K562 (cell line): ENCODE results near the gene KPTN. TPM values are rescaled to one million over a fixed set of nuclear protein-coding genes. Genes with fewer than 3 reads are reported as not detected.

Source experiments
- CLOCK ChIP-seq: fragments of 250-450 bp; sonication (Bioruptor Pico); IDR thresholded peaks from 2 replicates; pipeline ENCODE4 v1.4.0; 2020; ENCODE audit warnings: mild to moderate bottlenecking, moderate library complexity, borderline replicate concordance
- HBP1 ChIP-seq: fragments of 450-650 bp; formaldehyde crosslinking; IDR thresholded peaks from 2 replicates; pipeline ENCODE4 v1.4.0; 2022; ENCODE audit warnings: missing genetic modification characterization
- HDGF ChIP-seq: fragments of 450-650 bp; IDR thresholded peaks from 2 replicates; pipeline ENCODE4 v1.6.1; 2016
- LARP7 ChIP-seq: fragments of 450-650 bp; IDR thresholded peaks from 2 replicates; pipeline ENCODE4 v1.6.1; 2016
- MEIS2 ChIP-seq: fragments of 450-650 bp; IDR thresholded peaks from 2 replicates; pipeline ENCODE4 v1.6.1; 2014; ENCODE audit warnings: mild to moderate bottlenecking; ENCODE audit not compliant: partially characterized antibody
- MTA1 ChIP-seq: fragments of 450-650 bp; IDR thresholded peaks from 2 replicates; pipeline ENCODE4 v1.6.1; 2017; ENCODE audit warnings: borderline replicate concordance
- PKNOX1 ChIP-seq: fragments of 450-650 bp; IDR thresholded peaks from 2 replicates; pipeline ENCODE4 v1.6.1; 2016
- RNF219 ChIP-seq: fragments of 250-450 bp; sonication (Bioruptor Pico); IDR thresholded peaks from 2 replicates; pipeline ENCODE4 v1.5.0; 2022; ENCODE audit warnings: mild to moderate bottlenecking
- SAFB2 ChIP-seq: fragments of 200-400 bp; formaldehyde crosslinking; IDR thresholded peaks from 2 replicates; pipeline ENCODE4 v1.6.1; 2018; ENCODE audit warnings: borderline replicate concordance, low read length, low read depth, moderate library complexity; ENCODE audit not compliant: severe bottlenecking
- TAF9B ChIP-seq: fragments of 450-650 bp; IDR thresholded peaks from 2 replicates; pipeline ENCODE4 v1.6.1; 2018; ENCODE audit warnings: mild to moderate bottlenecking; ENCODE audit not compliant: partially characterized antibody
- TGIF2 ChIP-seq: sonication (generic); formaldehyde crosslinking; IDR thresholded peaks from 2 replicates; pipeline ENCODE4 v1.8.1; 2022; ENCODE audit warnings: mild to moderate bottlenecking, missing genetic modification reagents, moderate library complexity
- polyA plus RNA-seq, 8 experiments: library from polyadenylated mRNA; depleted of rRNA in 4 of 8; stranded (reverse) in 5 of 8; unstranded in 3 of 8; fragments of >200 nt; fragmentation: Nextera tagmentation in 2 of 8; fragmentation: Illumina TruSeq in 1 of 8; extraction: Ambion mirVana in 2 of 8; extraction: Trizol in 1 of 8; gene quantifications; 2 replicates each; pipeline versions ENCODE4 v1.2.1 to v1.2.3, GENCODE V29; 2011 to 2014; ENCODE audit warnings: inconsistent platforms in 1 of 8, missing spikeins in 1 of 8
- total RNA-seq, 7 experiments: library from RNA; depleted of rRNA in 6 of 7; stranded (reverse); fragments of >200 nt in 6 of 7; fragmentation: Illumina TruSeq in 2 of 7; extraction: Trizol in 2 of 7; gene quantifications; 2 replicates each; pipeline versions ENCODE4 v1.2.1 to v1.2.3, GENCODE V29; 2011 to 2021; ENCODE audit warnings: low replicate concordance in 1 of 7

The KPTN gene
- total and polyA plus RNA-seq, 9 of the 15 experiments (the other 6 are each of a cell fraction or from before 2014, with no cell fraction given): 0.56 to 18.2 (median 8.5) TPM

GRCh38 chr19:47446534-47447469 lies 37.2 kb downstream of the KPTN start (continued):
- TF ChIP-seq HBP1 (CRISPR knock-in tag) (peak; percentile 79), HDGF (peak; percentile 98), CLOCK (no peak), PKNOX1 (peak; percentile 81), MTA1 (peak; percentile 82), RNF219 (CRISPR knock-in tag) (no peak), MEIS2 (peak; percentile 28), LARP7 (peak; percentile 92; the same call in 1 of the 2 replicates), TGIF2 (CRISPR knock-in tag) (no peak), TAF9B (no peak), SAFB2 (no peak)
